WERI-Rb-1 (cell line): Measurements from ENCODE around the gene PARVA.

Experiments used
- DNase-seq: peaks from one replicate; pipeline ENCODE4 v3.0.0-alpha.2; 2020
- H3K27ac ChIP-seq: fragments of 250-450 bp; sonication (Bioruptor Pico); 2 replicates; pipeline ENCODE4 v1.5.1; 2020; ENCODE audit warnings: mild to moderate bottlenecking, moderate library complexity
- H3K27me3 ChIP-seq: fragments of 250-450 bp; sonication (Bioruptor Pico); 2 replicates; pipeline ENCODE4 v1.5.1; 2021; ENCODE audit warnings: mild to moderate bottlenecking, low read depth, moderate library complexity; ENCODE audit not compliant: insufficient read depth, severe bottlenecking
- H3K36me3 ChIP-seq: fragments of 250-450 bp; sonication (Bioruptor Pico); 2 replicates; pipeline ENCODE4 v1.5.1; 2020; ENCODE audit warnings: mild to moderate bottlenecking, moderate library complexity
- H3K4me3 ChIP-seq: 2 replicates; pipeline ENCODE4 v1.5.1; 2011; ENCODE audit warnings: low read depth, mild to moderate bottlenecking, control low read depth, low read length
- H3K9me3 ChIP-seq: fragments of 250-450 bp; sonication (Bioruptor Pico); 2 replicates; pipeline ENCODE4 v1.5.1; 2021; ENCODE audit warnings: mild to moderate bottlenecking, moderate library complexity; ENCODE audit not compliant: severe bottlenecking
- CTCF ChIP-seq: IDR thresholded peaks from 2 replicates; pipeline ENCODE4 v1.5.1; 2011; ENCODE audit warnings: low read depth, mild to moderate bottlenecking, control low read depth, inconsistent platforms, low read length

Gene PARVA

GRCh38 chr11:12438291-12438690 lies 60.9 kb downstream of the PARVA start:
- Histone ChIP-seq H3K27ac (no peak overlapping the region), H3K27me3 (no peaks in the 10 kb centered on the region), H3K9me3 (peaks cover 16% of the 10 kb centered on the region), H3K4me3 (no peak overlapping the region), H3K36me3 (no peaks in the 10 kb centered on the region)
- no peak for TF ChIP-seq CTCF
- no peak for DNase-seq

GRCh38 chr11:12439615-12440014 lies 62.2 kb downstream of the PARVA start:
- Histone ChIP-seq H3K9me3 (peaks cover 16% of the 10 kb centered on the region), H3K27me3 (no peaks in the 10 kb centered on the region), H3K36me3 (no peaks in the 10 kb centered on the region), H3K4me3 (no peak overlapping the region), H3K27ac (no peak overlapping the region)
- DNase-seq, result no peak
- no peak for TF ChIP-seq CTCF

GRCh38 chr11:12440565-12440964 lies 63.2 kb downstream of the PARVA start:
- no peaks in the 10 kb centered on the region for H3K36me3 ChIP-seq
- no peaks in the 10 kb centered on the region for H3K27me3 ChIP-seq
- no peak for DNase-seq
- no peak overlapping the region for H3K27ac ChIP-seq
- H3K4me3 ChIP-seq, result no peak overlapping the region
- no peak for TF ChIP-seq CTCF
- H3K9me3 ChIP-seq, result peaks cover 16% of the 10 kb centered on the region

- no peaks in the 10 kb centered on the region for H3K27me3 ChIP-seq
- no peaks in the 10 kb centered on the region for H3K36me3 ChIP-seq
- DNase-seq, result peak; percentile 14
- no peak overlapping the region for H3K4me3 ChIP-seq
- H3K27ac ChIP-seq, result no peak overlapping the region
- H3K9me3 ChIP-seq, result peaks cover 16% of the 10 kb centered on the region
- TF ChIP-seq CTCF, result no peak
Observed at GRCh38 chr11:12441231-12441861, 64.0 kb downstream of the PARVA start.

- H3K4me3 ChIP-seq, result no peak overlapping the region
- no peak overlapping the region for H3K27ac ChIP-seq
- H3K9me3 ChIP-seq, result peaks cover 13% of the 10 kb centered on the region
- H3K27me3 ChIP-seq, result no peaks in the 10 kb centered on the region
- no peak for DNase-seq
- no peaks in the 10 kb centered on the region for H3K36me3 ChIP-seq
- no peak for TF ChIP-seq CTCF
Observed at GRCh38 chr11:12444601-12445000, 67.2 kb downstream of the PARVA start.

- no peak for TF ChIP-seq CTCF
- no peak overlapping the region for H3K27ac ChIP-seq
- H3K4me3 ChIP-seq, result no peak overlapping the region
- no peak for DNase-seq
- H3K36me3 ChIP-seq, result no peaks in the 10 kb centered on the region
- no peaks in the 10 kb centered on the region for H3K27me3 ChIP-seq
- H3K9me3 ChIP-seq, result peaks cover 10% of the 10 kb centered on the region
Observed at GRCh38 chr11:12445001-12445400, 67.6 kb downstream of the PARVA start.
